ENCODE results near the gene OSGIN1.
A peak's percentile ranks its signal among the peaks of the same experiment; 100 is the strongest.

OSGIN1 gene

GRCh38 chr16:83973581-83974385 lies 20.7 kb downstream of the OSGIN1 start:
- DNase-seq: no peak

- no peak for DNase-seq
These were observed 21.4 kb downstream of the OSGIN1 start for GRCh38 chr16:83974475-83974874.

- no peak for DNase-seq
These were observed 22.7 kb downstream of the OSGIN1 start for GRCh38 chr16:83975590-83976260.

GRCh38 chr16:83977056-83977815 lies 24.2 kb downstream of the OSGIN1 start:
- no peak for DNase-seq

GRCh38 chr16:83978401-83978904 lies 25.4 kb downstream of the OSGIN1 start:
- no peak for DNase-seq

- no peak for DNase-seq
These were observed 26.4 kb downstream of the OSGIN1 start for GRCh38 chr16:83979441-83979840.

GRCh38 chr16:83980794-83981193 lies 27.8 kb downstream of the OSGIN1 start:
- no peak for DNase-seq

- no peak for DNase-seq
These were observed 28.8 kb downstream of the OSGIN1 start for GRCh38 chr16:83981799-83982198.

- DNase-seq: no peak
These were observed 30.5 kb downstream of the OSGIN1 start for GRCh38 chr16:83983491-83983890.

- no peak for DNase-seq
These were observed 36.3 kb downstream of the OSGIN1 start for GRCh38 chr16:83989300-83989699.

GRCh38 chr16:83990492-83990891 lies 37.5 kb downstream of the OSGIN1 start:
- no peak for DNase-seq

GRCh38 chr16:83992624-83993023 lies 39.6 kb downstream of the OSGIN1 start:
- DNase-seq: no peak

- DNase-seq: no peak
These were observed 41.0 kb downstream of the OSGIN1 start for GRCh38 chr16:83994087-83994486.

- no peak for DNase-seq
These were observed 41.7 kb downstream of the OSGIN1 start for GRCh38 chr16:83994703-83995102.

GRCh38 chr16:83995754-83996153 lies 42.7 kb downstream of the OSGIN1 start:
- peak; percentile 51 for DNase-seq

GRCh38 chr16:83996481-83997252 lies 43.6 kb downstream of the OSGIN1 start:
- no peak for DNase-seq

GRCh38 chr16:83998091-83998490 lies 45.1 kb downstream of the OSGIN1 start:
- no peak for DNase-seq

GRCh38 chr16:84000989-84001642 lies 48.1 kb downstream of the OSGIN1 start:
- no peak for DNase-seq

GRCh38 chr16:84001726-84002125 lies 48.7 kb downstream of the OSGIN1 start:
- DNase-seq: no peak

GRCh38 chr16:84003038-84003437 lies 50.0 kb downstream of the OSGIN1 start:
- DNase-seq: no peak

GRCh38 chr16:84004442-84004841 lies 51.4 kb downstream of the OSGIN1 start:
- no peak for DNase-seq

GRCh38 chr16:84005391-84005790 lies 52.4 kb downstream of the OSGIN1 start:
- no peak for DNase-seq
